GM19025 (cell line): ENCODE data around the gene C9orf78.

ENCODE experiments used
- ATAC-seq: cut with Tn5 transposase; IDR thresholded peaks from one replicate; pipeline ENCODE4 v1.9.1; 2021; ENCODE audit warnings: mild to moderate bottlenecking, low read depth, moderate library complexity; ENCODE audit not compliant: unreplicated experiment

C9orf78 gene, protein sequence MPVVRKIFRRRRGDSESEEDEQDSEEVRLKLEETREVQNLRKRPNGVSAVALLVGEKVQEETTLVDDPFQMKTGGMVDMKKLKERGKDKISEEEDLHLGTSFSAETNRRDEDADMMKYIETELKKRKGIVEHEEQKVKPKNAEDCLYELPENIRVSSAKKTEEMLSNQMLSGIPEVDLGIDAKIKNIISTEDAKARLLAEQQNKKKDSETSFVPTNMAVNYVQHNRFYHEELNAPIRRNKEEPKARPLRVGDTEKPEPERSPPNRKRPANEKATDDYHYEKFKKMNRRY

DNA sequence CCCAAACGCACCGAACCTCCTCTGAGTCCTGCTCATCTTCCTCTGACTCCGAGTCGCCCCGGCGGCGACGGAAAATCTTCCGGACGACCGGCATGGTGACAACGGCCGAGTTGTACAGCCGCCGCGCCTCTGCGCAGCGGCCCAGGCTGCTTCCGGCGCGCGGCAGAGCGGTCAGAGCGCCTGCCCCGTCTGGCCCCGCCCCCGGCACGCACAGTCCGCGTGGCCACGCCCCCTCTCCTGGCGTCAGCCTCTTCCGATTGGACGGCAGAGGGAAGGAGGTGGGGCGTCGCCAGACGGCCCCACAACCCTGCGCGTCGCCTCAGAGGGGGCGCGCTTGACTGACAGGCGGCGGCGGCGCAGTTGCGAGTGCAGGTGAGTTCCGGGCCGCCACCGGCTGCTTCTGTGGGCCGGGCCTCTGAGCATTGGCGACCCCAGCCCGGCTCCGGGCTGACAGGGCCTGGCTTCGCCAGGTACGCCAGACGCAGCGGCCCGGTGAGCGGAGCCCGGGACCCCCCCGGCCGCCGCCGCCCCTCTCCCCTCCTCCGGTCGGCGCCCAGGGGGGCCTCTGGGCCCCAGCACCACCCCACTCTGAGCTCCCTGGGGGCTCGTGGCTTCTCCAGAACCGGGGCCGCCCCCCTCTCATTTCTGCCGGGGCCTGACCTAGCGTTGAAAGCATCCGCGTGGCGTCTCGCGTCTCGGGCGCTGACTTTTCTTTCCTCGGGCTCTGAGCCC is at the start of gene C9orf78, which contains the start of gene USP20:
TSS of gene C9orf78 (minus strand) at position 148 of the 732 bp plus-strand sequence. CDS start at position 94, 54 bp downstream.
TSS of gene USP20 (plus strand) at position 331 of the 732 bp plus-strand sequence. CDS start 17,098 bp downstream, outside the sequence.
- ATAC-seq, result peak; percentile 94

DNA sequence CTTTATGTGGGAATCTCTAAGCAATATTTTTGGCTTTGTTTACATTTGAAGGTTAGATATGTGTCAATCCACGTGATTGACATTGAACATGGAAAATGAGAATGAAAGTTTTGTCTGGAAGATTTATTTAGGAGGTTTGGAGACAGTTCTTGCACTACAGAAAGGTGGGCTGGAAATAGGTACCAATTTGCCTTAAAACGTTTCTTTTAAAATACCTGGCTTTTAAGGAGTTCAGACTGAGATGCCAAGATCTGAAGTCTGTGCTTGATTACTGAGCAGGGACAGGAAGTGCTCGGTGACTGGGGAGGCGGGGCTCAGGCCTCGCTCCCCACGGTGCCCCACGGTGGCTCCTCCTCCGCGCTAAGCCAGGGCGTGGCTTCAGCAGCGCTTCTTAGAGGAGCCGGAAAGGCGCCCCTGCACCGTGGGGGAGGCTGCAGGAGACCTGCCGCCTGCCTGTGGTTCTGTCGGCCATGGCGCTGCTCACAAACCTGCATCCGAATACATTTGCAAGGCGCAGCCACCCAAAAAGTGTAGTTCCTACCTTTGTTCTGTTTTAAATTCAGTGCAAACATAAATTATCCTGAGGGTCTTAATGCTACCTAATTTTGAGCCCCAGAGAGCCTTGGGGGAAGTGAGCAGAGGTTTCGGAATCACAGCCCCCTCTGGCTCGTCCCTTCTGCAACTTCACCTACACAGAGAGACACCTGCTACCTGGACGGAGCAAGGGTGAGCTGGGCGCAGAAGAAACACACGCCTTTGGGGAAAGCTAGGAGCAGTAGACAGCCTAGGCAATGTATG is 49.3 kb upstream of the C9orf78 start:
- ATAC-seq, result peak; percentile 39

DNA sequence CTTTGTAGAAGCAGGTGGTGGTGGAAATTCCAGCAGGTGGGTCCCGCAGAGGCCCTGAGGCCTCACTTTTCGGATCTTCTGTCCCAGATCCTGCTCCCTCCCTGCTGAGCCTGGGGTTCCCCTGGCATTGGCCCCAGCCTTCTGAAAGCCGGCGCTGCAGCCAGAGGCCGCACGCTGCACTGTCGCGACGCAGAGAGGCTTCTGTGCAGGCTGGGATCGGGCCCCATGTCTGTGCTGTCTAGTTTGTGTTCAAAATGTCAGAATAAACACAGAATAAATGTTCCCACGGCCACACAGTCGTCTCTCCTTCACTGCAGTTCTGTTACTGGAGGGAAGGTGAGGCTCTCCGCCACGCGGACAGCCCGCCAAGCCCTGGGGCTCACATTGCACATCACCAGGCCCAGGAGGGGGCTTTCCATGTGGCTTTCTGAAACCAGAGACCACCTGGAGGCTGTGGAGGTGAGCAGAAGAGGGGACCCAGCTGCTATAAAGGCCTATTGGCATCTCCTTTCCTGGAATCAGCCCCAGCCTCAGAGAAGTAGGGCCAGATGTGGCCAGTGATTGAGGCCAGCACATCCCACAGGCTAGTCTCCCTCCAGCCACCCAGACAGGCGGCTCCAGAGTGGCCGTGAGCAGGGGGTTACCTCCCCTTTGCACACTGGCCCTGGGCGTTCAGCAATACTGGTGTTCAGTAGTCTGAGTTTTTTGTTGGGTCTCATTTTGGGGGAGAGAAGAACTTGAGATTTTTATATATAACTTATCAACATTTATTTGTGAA is 46.7 kb upstream of the C9orf78 start:
- no peak for ATAC-seq

DNA sequence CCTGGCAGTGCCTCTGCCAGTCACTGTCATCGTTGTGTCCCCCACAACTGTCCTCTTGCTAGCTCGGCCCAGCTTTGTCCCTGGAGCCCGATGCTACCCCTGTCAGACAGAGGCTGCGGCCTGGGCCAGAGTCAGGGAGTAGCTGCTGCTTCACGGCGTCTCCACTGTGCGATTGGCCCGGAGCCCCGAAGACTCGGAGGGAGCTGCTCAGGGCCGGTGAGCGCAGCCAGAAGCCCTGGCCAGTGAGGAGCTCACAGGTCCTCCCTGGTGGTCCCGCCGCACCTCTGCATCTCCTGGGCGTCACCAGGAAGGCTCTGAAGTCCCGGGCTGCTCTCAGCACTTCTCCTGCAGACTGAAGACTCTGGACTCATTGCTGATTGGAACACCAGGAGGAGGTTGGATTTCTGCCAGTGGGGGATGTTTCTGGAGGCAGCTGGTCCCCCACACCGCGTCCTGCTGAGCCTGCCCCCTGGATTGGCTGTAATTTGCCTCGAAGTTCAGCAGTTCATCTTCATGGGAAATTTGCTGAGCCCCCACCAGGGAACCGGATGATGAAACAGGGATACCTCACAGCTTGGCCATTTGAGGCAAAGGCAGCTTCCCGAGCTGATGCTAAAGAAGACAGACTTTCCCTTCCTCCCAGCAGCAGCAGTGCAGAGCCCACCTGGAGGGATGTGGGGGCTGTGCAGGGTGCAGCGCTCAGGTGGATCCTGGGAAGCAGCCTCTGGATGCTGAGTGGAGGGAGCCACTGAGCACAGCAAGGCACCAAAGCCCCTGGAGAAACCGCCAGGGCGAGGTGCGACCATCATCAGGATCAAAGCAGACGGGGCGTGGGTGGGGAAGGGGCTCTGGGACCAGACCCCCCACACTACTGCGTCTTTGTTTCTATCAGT is 45.8 kb upstream of the C9orf78 start:
- ATAC-seq, result no peak

DNA sequence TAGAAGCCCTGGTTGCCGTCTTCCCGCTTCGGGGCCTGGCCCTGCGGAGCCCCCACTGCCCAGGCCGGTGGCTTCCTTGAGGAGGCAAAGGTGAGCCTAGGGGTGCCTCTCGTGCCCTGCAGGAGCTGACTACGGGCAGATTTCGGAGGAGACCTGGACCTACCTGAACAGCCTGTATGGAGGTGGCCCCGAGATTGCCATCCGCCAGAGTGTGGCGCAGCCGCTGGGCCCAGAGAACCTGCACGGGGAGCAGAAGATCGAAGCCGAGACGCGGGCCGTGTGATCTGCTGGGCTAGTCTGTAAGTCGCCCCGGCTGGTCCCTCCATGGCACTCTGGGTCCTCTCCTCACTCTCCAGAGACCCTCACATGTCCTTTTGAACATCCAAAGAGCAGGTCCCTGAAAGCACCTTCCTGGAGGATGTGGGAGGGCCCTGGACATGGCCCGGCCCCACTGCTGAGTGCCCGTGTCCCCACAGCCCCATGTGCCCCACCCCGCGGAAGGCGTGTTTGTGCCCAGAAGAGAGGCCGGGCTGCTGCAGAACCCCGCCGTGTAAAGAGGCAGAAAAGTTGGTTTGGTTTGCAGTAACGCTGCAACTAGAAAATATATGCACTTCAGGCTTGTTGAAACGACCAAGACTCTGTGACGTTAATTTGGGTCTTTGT is 45.0 kb upstream of the C9orf78 start:
- no peak for ATAC-seq

DNA sequence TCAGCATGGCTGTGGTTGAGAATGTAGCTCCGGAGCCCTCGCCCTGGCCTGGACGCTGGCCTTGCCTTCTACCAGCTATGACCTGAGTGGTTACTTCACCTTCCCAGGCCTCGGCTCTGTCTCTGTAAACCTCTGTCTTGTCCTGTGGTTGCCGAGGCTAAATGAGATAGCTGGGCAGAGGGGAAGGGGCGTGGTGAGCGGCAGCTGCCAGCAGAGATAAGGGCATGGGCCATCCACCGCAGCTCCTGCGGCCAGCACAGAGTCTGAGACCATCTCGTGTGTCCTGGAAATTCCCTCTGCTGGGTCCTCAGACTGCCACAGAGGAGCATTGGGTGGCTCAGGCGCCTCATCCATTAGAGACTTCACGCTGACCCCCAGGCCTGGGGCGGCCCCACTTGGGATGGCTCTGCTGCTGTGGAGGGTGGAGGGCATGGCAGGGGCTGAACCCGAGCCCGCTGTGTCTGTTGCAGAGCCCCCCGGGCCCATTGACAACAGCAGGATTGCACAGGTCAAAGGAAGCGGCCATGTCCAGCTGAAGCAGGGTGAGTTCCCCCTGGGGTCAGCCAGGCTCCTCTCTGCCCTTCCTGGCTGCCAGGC is 44.1 kb upstream of the C9orf78 start:
- no peak for ATAC-seq

DNA sequence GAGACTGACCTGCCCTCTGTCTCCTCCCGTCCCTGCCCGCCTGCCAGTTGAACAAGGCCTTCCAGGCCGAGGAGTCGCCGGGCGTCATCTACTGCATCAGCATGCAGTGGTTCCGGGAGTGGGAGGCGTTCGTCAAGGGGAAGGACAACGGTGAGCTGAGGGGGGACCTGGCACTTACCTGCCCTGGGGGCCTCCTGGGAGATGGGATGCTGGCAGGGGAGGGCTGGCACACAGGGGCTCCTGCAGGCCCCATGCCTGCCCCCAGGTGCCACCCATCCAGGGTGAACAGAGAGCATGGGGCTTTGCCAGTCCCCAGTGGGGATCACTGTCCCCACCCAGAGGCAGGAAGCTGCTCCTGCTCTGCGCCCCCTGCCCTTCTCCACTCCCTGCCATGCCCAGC is 43.2 kb upstream of the C9orf78 start:
- no peak for ATAC-seq

DNA sequence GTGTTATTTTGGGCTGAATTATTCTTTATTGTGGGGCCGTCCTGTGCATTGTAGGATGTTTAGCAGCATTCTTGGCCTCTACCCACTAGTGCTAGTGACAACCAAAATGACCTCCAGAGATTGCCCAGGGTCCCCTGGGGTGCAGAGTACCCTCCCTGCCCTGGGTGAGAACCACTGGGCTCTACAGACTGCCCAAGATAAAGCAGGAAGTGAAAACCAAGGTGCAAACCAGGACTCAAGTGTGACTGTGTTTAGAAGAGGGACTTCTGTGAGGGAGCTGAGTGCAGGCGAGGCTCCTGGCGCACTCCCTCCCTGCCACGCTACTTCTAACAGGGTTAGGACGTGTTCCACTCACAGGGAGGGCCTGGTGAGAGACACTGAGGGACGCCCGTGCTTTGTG is 41.7 kb upstream of the C9orf78 start:
- no peak for ATAC-seq

DNA sequence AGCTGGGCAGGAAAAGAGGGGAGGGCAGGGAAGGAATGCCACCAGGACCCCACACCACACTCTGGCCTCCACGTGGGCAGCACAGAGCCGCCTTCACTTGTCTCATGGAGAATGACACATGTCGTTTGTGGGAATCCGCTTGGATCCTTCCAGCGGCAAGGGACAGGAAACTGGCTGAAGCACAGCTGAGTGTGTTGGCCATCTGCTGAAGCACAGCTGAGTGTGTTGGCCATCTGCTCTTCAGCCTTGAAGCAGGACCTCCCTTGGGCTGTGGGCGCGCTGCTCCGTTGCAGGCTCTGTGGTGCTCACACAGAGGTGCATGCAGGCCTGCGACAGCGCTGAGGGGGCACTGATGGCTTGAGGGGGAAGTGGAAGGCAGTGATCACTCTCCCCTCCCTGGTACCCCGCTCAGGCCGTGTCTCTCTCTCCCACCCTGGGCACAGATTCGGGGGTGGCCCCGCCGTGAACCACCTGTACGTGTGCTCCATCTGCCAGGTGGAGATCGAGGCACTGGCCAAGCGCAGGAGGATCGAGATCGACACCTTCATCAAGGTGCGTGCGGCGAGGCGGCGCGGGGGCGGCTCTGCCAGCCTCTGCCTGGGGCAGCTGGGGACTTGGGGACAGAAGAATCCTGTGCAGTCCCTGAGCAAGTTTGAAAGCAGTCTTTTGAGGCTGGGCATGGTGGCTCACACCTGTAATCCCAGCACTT is 40.8 kb upstream of the C9orf78 start:
- ATAC-seq, result no peak

DNA sequence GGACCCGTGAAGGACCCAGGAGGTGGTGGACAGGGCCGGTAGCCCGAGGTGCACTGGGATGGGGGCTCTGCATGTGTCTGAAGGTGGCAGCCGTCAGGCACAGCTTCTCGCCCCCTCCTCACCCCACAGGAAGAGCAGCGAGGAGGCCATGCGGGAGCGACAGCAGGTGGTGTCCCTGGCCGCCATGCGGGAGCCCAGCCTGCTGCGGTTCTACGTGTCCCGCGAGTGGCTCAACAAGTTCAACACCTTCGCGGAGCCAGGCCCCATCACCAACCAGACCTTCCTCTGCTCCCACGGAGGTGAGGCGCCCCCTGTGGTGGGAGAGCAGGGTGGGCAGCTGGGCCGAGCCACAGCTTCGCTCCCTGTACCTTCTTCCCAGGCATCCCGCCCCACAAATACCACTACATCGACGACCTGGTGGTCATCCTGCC is 40.1 kb upstream of the C9orf78 start:
- ATAC-seq, result no peak

DNA sequence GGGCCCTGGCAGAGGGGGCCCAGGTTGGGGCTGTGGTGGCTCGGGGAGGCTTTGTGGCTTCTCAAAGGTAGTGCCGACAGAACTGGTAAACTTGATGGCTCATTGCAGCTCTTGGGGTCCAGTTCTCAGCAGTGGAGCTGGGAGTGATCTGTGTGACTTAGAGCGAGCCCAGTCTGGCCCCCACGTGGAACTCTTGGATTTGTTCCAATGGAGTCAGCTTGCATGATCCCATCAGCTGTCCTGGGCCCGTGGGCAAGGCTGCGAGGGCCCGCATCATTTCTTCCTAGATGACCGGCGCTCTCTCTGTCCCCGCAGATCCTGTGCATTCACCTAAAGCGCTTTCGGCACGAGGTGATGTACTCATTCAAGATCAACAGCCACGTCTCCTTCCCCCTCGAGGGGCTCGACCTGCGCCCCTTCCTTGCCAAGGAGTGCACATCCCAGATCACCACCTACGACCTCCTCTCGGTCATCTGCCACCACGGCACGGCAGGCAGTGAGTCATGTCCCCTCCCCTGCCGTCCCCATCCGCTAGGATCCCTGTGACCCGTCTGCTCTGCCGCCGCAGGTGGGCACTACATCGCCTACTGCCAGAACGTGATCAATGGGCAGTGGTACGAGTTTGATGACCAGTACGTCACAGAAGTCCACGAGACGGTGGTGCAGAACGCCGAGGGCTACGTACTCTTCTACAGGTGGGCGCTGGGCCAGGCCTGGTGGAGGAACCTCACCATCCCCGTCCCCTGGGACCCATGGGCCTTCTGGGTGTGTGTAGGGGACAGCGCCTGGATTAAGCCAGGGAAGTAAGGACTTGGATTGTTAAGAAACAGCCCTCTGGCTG is 39.4 kb upstream of the C9orf78 start:
- ATAC-seq, result no peak

DNA sequence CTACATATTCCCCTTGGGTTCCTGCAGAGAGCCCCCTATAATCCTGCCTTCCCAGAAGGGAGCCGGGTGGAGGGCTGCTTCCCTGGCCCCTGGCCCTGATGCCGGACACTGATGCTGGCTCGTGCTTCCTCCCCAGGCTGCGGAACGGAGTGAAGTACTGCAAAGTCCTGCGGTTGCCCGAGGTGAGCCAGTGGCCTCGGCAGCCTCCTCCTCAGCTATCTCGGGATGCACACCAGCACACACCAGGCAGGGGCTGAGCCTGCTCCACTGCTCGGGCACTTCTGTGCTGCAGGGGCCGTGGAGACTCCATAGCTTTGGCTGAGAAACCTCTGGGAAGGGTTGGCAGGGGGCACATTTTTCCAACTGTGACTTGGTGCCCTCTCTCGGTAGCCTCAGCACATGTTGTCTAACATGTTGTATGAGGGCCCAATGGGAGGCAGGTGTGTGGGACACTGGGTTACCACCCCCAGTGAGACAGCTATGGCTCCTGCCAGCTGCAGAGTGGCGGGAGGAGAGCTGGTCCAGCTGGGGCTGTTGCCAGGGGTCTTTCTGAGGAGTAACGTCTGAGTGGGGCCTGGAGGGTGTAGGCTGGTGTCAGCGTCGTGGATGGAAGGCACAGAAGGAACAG is 38.6 kb upstream of the C9orf78 start:
- ATAC-seq, result no peak

DNA sequence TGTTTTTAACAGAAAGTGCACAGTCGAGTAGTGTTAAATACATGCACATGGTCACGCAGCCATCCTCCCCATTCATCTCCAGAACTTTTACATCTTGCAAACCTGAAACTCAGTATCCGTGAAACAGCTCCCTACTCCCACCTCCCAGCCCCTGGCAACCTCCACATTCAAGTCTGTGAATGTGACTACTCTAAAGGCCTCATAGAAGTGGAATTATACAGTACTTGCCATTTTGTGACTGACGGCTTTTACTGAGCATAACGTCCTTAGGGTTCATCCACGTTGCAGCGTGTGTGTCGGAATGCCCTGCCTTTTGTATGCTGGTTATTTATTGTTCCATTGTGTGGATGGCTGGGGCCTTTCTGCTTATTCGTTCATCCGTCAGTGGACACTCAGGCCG is 36.0 kb upstream of the C9orf78 start:
- ATAC-seq, result no peak

DNA sequence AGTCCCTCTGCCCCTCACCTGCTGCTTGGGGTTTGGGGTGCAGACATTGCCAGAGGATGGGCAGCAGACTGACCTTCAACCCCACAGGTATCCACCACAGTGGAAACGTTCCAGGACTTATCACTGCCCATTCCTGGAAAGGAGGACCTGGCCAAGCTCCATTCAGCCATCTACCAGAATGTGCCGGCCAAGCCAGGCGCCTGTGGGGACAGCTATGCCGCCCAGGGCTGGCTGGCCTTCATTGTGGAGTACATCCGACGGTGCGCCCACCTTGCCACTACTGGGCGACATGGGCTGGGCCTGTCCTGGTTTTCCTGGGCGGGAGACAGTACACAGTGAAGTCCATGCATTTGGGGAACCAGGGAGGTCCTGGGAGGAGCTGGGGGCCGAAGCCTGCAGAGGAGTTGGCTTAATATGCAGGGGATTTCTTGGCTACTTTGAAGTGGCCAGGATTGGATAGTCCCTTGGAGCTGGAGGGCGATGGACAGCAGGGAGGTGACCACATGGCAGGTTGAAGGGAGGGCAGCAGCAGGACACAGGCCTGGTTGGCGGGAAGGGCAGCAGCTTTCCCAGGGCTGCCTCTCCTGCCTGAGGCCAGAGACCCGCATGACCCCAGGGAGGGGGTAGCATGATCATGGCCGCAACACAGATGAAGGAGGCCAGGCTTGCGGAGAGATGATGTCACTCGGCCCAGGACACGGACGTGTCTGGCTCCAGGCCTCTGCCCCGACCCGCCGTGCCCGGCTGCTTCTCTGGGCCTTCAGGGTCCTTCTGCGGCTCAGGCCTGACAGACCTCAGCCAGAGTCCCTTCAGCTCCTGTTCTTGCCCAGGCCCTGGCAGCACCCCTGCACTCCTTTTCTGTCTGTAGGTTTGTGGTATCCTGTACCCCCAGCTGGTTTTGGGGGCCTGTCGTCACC is 34.8 kb upstream of the C9orf78 start:
- no peak for ATAC-seq

DNA sequence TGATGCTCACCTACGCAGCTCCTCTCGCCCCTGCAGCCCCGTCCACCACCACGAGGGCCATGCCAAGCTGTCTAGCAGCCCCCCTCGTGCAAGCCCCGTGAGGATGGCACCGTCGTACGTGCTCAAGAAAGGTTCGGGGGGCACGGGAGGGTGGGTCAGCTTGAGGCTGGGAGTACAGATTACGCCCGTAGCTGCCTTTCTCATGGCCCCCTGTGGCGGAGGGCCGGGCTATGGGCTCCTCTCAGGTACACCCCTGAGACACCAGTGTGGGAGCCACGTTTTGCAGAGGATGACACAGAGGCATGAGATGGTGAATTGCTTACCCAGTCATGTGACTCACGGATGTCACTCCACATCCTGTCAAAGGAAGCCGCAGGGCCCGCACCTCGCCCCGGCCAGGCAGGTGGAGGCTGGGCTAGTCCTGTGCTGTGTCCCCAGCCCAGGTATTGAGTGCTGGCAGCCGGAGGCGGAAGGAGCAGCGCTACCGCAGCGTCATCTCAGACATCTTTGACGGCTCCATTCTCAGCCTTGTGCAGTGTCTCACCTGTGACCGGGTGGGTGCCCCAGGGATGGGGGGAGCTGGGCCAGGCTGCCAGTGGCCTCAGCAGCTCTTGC is 33.9 kb upstream of the C9orf78 start:
- ATAC-seq, result no peak
